KG1 (cell line): ENCODE results near the gene NACAD.
"Not testable (repeated sequence)": the region's sequence is repeated elsewhere in the genome, so short reads cannot be mapped to it uniquely, and the experiment has no call there.

Source experiments
- DNase-seq: peaks from one replicate; lab custom pipeline; 2025; lab: John Stamatoyannopoulos, UW

NACAD gene

GRCh38 chr7:45055016-45055415 lies 33.8 kb downstream of the NACAD start:
- DNase-seq, result no peak

- DNase-seq, result no peak
These were observed 34.3 kb downstream of the NACAD start for GRCh38 chr7:45054442-45054841.

- no peak for DNase-seq
These were observed 34.8 kb downstream of the NACAD start for GRCh38 chr7:45053941-45054340.

GRCh38 chr7:45053401-45053800 lies 35.4 kb downstream of the NACAD start:
- DNase-seq, result no peak

GRCh38 chr7:45052011-45052410 lies 36.8 kb downstream of the NACAD start:
- DNase-seq, result no peak

GRCh38 chr7:45050198-45050597 lies 38.6 kb downstream of the NACAD start:
- DNase-seq, result no peak

GRCh38 chr7:45048748-45049147 lies 40.0 kb downstream of the NACAD start:
- no peak for DNase-seq

GRCh38 chr7:45044338-45044737 lies 44.4 kb downstream of the NACAD start:
- no peak for DNase-seq

- DNase-seq, result no peak
These were observed 49.7 kb downstream of the NACAD start for GRCh38 chr7:45039106-45039505.

GRCh38 chr7:45037876-45038275 lies 50.9 kb downstream of the NACAD start:
- no peak for DNase-seq

- no peak for DNase-seq
These were observed 52.0 kb downstream of the NACAD start for GRCh38 chr7:45036796-45037195.

- DNase-seq, result no peak
These were observed 52.5 kb downstream of the NACAD start for GRCh38 chr7:45036317-45036716.

- DNase-seq, result no peak
These were observed 52.9 kb downstream of the NACAD start for GRCh38 chr7:45035893-45036292.

- no peak for DNase-seq
These were observed 53.4 kb downstream of the NACAD start for GRCh38 chr7:45035371-45035770.

- not testable (repeated sequence) for DNase-seq
These were observed 54.1 kb downstream of the NACAD start for GRCh38 chr7:45034710-45035109.

- DNase-seq, result no peak
These were observed 54.9 kb downstream of the NACAD start for GRCh38 chr7:45033931-45034290.

- no peak for DNase-seq
These were observed 55.4 kb downstream of the NACAD start for GRCh38 chr7:45033261-45033930.

GRCh38 chr7:45032421-45032820 lies 56.3 kb downstream of the NACAD start:
- DNase-seq, result no peak

GRCh38 chr7:45031829-45032228 lies 56.9 kb downstream of the NACAD start:
- DNase-seq, result no peak
